NCI-H2196 (cell line): ENCODE results near the gene MAPK1IP1L.
"Not testable (repeated sequence)": the region's sequence is repeated elsewhere in the genome, so short reads cannot be mapped to it uniquely, and the experiment has no call there.

Experiments
- DNase-seq: peaks from one replicate; lab custom pipeline; 2025; ENCODE audit not compliant: unreplicated experiment; lab: John Stamatoyannopoulos, UW

Gene MAPK1IP1L

DNA sequence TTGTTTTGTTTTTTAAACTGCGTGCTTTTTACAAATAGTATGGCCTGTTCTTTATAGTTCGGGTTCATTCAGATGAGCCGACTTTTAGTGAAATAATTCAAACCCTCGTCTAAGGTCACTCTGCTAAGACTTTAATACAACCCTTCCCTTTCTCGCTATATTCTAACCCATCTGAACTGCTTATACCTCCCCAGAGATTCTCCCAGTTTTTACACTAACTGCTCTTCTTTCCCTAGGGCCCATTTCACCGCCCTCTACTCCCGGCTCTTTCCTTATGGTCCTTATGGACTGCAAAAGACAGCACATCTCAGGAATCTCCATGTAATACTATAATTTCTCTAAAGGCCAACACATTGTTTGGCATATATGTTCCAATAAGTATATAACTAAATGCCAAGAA, 2.1 kb downstream of the MAPK1IP1L start:
- no peak for DNase-seq

DNA sequence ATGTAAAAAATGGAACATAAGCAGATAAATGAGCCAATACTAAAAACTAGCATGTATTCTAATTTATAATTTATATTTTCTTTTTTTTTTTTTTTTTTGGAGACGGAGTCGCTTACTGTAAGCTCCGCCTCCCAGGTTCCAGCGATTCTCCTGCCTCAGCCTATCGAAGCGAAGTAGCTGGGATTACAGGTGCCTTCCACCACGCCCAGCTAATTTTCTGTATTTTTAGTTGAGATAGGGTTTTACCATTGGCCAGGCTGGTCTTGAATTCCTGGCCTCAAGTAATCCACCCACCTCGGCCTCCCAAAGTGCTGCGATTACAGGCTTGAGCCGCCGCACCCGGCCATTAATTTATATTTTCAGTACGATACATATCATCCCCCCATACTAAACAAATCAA, 2.7 kb downstream of the MAPK1IP1L start:
- no peak for DNase-seq

DNA sequence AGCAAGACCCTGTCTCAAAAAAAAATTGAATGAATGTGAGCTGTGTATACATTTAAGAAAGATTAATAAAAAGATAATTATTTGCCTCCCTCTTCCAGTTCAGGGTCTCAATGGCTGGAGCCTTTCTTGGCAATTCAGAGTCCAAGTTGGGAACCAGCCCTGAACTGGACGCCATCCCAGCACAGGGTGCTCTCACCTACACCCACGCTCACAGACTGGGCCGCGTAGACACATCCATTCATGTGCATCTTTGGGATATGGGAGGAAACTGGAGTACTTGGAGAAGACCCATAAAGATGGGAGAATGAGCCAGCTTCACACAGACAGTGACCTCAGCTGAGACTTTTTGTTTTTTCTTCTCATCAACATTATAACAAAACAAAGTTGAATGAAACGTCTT, 6.5 kb downstream of the MAPK1IP1L start:
- DNase-seq = no peak

DNA sequence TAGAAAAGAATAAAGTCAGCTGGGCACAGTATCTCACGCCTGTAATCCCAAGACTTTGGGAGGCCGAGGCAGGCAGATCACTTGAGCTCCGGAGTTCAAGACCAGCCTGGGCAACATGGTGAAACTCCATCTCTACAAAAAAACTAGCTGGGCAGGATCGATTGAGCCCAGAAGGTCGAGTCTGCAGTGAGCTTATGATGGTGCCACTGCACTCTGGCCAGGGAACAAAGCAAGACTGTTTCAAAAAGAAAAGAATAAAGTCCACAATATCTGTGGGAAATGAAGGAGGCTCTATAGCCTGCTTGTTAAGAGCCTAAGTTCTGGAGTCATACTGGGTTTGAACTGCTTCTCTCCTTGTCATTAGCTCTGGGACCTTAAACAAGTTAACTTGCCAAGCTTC, 7.9 kb downstream of the MAPK1IP1L start:
- no peak for DNase-seq

DNA sequence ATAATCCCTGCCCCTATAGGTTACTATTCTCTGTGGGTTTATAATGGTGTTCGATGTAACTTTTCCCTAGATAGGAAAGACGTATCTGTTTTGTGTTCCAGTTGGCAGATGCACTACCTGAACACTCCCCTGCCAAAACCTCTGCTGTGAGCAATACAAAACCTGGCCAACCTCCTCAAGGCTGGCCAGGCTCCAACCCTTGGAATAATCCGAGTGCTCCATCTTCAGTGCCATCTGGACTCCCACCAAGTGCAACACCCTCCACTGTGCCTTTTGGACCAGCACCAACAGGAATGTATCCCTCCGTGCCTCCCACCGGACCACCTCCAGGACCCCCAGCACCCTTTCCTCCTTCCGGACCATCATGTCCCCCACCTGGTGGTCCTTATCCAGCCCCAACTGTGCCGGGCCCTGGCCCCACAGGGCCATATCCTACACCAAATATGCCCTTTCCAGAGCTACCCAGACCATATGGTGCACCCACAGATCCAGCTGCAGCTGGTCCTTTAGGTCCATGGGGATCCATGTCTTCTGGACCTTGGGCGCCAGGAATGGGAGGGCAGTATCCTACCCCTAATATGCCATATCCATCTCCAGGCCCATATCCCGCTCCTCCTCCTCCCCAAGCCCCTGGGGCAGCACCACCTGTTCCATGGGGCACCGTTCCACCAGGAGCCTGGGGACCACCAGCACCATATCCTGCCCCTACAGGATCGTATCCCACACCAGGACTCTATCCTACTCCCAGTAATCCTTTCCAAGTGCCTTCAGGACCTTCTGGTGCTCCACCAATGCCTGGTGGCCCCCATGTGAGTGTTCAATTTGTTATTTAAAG, 11.3 kb downstream of the MAPK1IP1L start:
- DNase-seq = peak; percentile 51

DNA sequence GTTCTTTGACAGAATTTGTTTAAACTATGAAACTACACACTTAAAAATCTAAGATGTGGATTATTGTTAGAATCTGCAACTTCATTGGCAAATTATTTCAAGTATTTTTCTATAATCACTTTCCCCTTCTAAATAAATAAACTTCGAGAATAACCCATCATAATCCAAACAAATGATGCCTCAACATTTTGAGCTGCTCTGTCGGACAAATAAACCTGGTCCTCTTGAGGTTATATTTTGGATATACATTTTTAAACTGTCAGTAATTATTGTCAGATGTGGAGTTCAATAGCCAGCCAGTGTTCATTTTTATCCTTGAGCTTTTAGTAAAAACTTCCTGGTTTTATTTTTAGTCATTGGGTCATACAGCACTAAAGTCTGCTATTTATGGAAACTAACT, 13.4 kb downstream of the MAPK1IP1L start:
- DNase-seq = not testable (repeated sequence)

DNA sequence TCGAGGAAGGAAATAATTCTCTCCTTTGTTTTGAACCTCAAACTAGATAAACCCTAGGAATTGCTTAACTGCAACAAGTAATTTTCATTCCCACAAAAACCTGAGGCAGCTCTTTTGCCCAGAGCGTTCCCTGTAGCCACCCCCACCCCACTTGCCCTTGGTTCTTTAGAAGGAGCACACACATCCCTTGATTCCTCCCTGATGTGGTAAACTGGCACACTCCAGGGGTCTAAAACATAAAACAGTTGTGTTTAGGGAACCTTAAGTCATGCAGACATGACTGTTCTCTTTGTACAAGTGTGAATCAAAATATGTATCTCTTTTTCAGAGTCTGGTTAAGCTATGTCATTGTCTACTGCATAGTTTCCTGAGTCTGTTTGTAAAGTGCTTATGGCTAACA, 14.0 kb downstream of the MAPK1IP1L start:
- DNase-seq = no peak

DNA sequence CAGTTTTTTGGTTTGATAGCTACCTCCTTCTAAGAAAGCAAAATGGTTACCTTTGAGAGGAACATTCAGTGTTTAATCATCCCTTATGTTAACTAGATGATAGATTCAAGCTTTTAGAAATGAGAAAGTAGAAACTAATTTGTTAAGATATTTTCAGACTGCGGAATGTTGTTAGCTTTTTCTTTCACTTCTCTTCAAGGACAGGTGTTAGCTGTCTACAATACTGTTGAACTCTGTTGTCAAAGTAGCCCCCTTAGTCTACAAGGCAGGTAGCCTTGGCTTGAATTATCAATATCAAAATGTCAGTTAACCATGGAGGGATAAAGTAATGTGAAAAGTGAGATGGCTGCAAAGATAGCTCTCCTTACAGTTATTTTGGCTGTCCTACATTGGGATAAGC, 14.8 kb downstream of the MAPK1IP1L start:
- DNase-seq = no peak

DNA sequence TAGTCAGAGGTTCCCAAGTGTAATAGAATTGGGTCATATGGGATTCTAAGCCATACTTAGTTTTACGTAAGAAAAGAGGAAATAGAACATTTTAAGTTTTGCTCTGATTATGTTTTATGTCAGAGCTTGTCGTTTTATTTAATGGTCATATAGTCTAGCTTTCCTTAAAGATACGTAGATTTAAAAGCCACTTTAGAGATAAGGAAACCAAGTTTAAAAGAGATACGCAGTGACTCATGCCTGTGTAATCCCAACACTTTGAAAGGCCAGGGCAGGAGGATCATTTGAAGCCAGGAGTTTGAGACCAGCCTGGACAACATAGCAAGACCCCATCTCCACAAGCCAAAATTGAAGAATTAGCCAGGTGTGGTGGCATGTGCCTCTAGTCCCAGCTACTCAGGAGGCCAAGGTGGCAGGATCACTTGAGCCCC, 19.5 kb downstream of the MAPK1IP1L start:
- DNase-seq = no peak

DNA sequence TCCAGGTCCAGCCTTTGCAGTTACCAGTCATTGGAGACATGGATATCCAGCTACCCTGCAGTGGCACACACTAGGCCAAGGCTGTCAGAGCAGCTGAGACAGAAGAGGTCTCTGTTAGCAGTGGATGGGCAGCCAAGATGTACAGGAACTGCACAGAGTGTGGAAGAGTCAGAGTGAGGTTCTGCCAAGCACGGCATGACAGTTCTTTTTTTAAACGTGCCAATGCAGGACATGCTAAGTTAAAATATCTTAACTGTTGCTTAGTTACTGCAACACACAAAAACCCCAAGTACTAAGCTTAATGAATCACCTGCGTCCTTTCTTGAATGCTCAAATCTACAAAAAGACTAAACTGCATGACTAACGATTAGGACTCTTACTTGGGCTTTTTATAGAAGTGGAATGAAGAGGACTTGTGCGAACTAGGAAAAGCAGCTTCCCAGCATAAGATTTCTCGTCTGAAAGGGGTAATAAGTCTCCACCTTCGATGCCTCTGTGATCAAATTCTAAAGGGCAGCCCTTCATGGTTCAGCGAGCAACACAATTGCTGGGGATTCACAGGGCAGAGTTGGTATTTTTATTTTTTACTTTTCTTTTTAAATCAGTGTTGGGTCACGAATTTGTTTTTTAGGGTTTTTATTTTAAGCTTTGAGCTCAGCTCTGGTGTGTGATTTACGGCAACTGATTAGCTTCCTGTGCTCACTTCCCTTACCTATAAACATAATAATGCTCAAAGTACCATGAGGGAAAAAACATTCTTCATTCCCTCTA, 20.6 kb downstream of the MAPK1IP1L start:
- DNase-seq = no peak

DNA sequence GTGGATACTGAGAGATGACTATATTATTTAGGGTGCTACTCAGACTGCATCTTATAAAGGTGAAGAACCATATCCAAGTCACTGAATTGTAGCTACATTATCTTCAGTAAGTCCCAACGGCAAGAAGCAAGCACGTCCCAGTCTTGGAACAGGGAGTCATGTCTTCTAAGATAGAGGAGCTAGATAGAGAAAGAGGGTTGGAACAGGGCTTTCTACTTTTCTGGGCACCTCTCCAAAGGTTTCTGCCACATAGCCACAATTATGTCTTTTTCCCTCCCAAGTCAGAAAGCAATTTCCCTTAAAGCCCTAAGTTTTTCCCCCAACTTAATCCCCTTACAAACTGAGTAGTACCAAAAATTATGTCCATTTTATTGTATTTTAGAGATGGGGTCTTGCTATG, 22.4 kb downstream of the MAPK1IP1L start:
- DNase-seq = no peak

DNA sequence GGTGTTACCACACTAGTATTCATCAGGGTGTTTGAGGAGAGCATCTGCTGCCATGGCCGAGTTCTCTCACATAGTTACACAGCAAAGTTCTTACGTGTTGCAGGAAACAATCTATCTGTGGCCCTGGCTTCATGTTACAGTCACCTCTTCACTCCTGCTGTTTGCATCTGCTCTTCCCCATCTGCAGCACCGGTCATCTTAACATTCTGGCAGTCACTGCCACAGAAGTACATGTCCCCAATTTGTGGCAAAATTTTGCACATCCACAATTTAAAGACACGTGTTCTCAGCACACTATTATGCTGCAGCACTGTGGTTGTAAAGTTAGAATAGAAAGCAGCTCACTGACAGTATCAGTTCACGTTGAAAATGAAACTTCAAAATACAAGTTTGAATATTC, 23.2 kb downstream of the MAPK1IP1L start:
- DNase-seq = no peak

DNA sequence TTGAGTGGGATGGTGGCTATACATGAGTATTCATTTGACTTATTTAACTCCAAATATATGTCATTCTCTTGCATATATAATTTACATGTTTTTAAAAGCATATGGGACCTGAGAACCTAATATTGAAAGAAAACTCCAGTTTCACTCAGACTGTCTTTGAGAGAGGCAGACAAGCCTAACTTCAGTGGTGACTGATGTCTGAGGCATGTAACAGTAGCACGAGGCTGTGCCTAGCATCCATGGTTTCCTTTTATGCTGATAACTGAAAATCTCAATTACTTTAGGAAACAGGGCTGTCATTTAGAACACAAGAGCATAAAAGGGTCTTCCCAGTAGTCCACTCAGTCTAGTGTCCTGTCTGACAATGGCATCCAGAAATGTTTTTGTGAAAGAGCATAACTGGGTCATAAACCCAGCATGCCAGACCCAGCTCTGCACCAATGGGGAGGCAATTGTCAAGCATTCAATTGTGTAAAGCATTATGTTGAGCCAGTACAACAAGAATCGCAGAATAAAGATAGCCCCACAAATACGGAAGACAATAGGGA, 24.3 kb downstream of the MAPK1IP1L start:
- DNase-seq = no peak

DNA sequence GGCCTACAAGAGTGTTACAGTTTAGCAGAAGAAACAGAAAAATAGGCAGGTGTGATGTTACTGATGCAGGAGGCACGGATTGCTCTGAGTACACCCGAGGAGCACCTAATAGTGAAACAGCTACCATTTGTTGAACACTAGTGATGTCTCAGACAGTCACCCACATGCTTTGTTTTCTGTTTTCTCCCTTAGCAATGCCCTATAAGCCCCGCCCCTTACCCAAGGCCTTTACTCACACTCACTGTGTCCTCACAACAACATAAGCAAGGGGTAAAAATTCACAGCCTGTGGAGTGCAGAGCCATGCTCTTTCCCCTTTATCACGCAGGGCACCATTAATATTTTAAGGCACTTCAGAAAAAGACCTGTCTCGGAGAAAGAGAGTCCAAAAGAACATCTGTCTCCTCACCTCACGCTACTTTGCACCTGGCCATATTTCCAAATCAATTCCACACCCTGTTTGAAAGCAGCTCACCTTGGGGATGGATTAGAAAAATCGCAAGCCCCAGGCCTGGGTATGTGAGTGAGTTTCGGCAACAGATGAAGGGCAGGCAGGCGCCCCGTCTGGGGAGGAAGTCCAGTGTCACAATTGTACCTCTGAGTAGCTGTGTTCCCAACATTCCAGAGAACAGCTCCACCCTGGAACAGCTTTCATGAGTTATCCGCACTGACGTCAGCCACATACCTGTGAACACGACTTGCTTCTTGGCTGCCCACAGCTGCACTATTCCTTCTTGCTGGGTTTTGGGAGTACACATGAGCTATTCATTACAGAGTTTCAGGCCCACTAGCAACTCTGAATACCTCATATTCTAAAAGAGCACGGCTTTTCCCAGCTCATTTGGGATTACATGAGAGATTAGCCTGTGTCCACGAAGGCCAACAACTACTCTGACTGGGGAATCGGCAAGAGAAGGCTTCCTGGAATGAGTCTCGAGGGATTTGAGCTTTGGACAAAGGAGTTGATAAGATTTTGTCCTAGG, 26.0 kb downstream of the MAPK1IP1L start:
- DNase-seq = no peak

DNA sequence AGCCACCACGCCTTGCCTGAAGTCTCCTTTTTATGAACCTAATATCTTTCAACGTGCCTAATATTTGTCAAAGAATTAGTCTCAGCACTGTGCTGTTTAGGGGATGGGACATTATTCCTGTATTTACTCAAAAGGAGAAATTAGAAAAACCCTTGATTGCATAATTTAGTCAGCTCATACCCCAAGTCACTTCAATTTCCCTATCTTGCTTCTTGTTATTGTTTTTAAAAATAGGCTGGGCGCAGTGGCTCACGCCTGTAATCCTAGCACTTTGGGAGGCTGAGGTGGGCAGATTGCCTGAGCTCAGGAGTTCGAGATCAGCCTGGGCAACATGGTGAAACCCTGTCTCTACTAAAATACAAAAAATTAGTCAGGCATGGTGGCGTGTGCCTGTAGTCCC, 28.5 kb downstream of the MAPK1IP1L start:
- DNase-seq = not testable (repeated sequence)

DNA sequence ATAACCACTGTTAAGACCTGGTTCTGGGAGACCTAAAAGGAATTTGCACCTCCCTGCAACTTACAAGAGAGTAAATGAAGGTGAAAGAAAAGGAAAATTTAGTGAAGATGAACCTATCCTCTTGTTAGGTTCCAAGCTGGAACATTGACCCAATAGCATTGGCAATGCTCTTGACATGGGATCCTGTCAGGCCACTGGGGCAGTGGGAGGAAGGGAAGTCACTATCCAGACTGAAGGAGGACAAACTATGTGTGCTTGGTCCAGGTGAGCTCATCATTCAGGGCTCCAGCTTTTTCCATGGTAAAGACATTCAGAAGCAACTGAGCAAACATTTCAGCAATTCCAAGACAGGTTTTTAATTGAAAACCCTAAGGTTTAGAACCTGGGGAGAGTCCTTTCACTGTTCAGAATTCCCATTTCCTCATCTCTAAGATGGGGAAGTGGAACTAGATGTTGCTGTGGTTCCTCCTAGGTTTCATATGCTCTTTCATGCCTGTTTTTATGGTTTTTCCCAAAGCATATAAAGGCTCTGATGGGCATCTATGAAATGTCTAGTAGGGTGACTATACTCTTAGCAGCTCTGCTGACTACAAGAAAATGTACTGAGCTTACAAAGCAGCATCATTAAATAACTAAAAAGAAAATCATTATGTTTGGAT, 33.1 kb downstream of the MAPK1IP1L start:
- no peak for DNase-seq

DNA sequence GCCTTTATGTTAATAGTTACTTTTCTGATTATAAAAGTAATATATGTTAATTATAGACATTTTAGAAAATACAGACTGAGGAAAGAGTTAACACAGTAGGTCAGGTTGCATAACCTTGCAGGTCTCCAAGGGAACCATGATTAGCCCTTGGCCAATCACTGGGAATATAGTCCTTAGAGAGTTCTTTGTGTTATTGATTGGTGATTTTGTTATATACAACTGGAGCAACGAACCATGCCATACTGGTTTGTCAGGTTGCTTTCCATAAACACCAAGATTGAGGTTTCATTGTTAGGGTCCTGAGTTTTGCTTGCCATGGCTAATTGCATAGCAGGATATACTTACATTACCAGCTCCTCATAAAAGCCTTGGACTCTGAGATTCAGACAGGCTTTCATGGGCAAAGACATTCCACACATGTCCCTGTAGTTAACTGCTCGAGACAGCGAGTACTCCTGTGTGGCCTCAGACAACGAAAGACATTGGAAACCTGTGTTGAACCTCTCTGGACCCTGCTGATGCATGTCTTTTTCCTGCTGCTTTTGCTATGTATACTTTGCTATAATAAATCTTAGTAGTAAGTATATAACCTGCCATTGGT, 33.7 kb downstream of the MAPK1IP1L start:
- DNase-seq = no peak

DNA sequence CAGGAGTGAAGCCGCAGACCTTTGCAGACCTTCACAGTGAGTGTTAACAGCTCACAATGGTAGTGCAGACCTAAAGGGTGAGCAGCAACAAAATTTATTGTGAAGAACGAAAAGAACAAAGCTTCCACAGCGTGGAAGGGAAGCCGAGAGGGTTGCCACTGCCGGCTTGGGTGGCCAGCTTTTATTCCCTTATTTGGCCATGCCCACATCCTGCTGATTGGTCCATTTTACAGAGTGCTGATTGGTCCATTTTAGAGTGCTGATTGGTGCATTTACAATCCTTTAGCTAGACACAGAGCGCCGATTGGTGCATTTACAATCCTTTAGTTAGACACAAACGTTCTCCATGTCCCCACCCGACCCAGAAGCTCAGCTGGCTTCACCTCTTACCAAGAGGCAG, 35.5 kb downstream of the MAPK1IP1L start:
- no peak for DNase-seq

DNA sequence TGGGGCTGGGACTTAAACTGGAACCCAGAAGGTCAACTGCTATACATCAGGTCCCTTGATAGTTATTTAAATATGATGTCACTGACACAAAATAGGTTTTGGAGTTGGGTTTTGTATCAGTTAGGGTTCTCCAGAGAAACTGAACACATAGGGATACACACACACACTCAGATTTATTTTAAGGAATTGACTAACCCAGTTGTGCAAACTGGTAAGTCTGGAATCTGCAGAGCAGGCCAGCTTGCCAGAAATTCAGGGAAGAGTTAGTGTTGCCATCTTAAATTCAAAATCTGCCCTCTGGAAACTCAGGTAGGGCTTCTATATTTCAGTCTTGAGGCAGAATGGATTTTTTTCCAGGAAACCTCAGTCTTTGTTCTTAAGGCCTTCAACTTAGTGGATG, 36.9 kb downstream of the MAPK1IP1L start:
- no peak for DNase-seq

DNA sequence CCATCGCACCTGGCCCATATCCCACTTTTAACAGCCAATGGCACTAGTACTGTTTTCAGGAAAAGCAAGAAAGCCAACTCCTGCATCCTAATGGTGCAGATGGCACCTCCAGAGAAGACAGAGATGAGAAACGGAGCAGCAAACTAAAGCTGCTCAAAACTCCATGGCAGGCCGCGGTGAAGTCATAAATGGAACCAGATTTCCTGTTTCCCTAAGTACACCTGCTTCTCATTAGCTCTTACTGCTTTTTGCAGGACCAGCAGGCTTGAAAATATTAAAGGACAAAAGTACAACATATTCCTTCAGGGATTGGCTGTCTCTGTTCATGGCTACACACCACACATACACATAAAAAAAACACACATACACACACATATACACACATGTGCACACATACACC, 40.9 kb downstream of the MAPK1IP1L start:
- no peak for DNase-seq
